GM18870 (cell line): ENCODE data around the gene PPP1R13B.

Source experiments
- ATAC-seq: cut with Tn5 transposase; IDR thresholded peaks from one replicate; pipeline ENCODE4 v1.9.1; 2021; ENCODE audit warnings: moderate library complexity; ENCODE audit not compliant: unreplicated experiment

PPP1R13B gene

DNA sequence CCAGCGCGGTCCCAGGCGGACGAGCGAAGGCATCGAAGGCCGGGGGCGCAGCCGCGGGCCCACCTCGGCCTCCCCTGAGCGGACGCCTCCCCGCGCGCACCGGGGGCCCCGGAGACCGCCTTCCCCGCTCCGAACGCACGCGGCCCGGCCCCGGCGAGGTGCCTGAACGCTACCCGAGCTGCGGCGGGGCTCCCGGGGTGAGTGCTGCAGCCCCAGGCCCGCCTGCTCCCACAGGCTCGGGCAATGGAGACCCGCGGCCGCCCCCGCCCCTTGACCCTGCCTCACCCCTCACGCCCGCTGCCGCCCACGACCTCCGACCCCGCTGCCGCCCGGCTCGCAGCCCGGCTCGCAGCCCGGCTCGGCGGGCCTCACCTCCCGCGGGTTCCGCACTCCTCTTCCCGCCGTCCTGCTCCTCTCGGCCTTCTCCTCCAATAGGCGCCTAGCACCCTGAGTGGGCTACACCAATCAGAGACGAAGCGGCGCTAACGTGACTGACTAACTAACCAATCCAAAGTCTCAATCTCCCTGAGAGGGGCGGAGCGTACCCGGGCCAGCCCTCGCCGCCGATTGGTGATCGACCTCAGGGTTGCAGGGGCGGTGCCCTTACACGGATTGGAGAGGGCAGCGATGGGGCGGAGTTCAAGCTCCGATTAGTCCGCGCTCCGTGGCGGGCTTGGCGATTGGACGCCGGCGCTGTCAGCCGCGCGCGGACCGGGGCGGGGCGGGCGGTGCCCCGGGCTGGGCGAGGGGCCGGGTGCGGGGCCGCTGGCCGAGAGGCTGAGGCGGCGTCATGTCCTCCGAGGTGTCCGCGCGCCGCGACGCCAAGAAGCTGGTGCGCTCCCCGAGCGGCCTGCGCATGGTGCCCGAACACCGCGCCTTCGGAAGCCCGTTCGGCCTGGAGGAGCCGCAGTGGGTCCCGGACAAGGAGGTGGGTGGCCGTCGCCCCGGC is 132.0 kb downstream of the PPP1R13B start, which contains the start of the genes XRCC3 and ZFYVE21:
TSS of gene XRCC3 (minus strand) at position 400 of the 949 bp plus-strand sequence. CDS start 4,364 bp downstream, outside the sequence.
TSS of gene ZFYVE21 (plus strand) at position 759 of the 949 bp plus-strand sequence. CDS start at position 791, 32 bp downstream.
- peak; percentile 98 for ATAC-seq

GRCh38 chr14:103714063-103714724 is 133.2 kb downstream of the PPP1R13B start:
- no peak for ATAC-seq

DNA sequence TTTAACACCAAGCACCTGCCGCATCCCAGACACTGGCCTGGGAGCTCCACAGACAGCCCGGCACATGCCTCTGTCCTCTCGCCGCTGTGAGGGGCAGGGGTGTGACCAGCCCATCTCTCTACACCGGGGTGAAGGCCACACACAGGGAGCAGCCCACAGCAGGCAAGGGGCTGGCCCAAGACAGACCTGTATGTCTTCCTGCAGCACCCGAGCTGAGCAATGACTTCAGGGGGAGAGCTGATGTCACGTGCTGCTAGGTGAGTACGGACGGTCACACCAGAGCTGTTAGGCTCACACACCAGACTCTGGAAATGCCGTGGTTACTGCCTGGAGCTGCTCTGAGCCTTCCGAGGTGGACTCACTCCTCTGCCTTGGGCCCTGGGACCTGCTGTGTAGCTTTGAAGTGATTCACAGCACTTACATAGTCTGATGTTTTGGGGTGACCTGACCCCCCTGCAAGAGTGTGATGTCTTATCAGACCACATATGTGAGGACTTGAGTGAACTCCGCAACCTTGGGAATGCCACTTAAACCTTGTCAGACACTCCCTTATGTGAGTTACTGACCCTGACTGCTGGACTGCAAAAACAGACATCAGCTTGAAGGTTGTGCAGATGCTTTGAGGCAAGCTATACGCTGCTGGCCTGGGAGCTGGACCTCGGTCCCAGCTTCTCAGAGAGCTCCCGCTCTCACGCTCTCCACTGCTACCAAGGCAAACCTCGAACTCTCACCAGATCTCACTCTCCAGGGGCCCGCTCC is 133.9 kb downstream of the PPP1R13B start:
- no peak for ATAC-seq

GRCh38 chr14:103712633-103713247 is 134.6 kb downstream of the PPP1R13B start:
- ATAC-seq = no peak

DNA sequence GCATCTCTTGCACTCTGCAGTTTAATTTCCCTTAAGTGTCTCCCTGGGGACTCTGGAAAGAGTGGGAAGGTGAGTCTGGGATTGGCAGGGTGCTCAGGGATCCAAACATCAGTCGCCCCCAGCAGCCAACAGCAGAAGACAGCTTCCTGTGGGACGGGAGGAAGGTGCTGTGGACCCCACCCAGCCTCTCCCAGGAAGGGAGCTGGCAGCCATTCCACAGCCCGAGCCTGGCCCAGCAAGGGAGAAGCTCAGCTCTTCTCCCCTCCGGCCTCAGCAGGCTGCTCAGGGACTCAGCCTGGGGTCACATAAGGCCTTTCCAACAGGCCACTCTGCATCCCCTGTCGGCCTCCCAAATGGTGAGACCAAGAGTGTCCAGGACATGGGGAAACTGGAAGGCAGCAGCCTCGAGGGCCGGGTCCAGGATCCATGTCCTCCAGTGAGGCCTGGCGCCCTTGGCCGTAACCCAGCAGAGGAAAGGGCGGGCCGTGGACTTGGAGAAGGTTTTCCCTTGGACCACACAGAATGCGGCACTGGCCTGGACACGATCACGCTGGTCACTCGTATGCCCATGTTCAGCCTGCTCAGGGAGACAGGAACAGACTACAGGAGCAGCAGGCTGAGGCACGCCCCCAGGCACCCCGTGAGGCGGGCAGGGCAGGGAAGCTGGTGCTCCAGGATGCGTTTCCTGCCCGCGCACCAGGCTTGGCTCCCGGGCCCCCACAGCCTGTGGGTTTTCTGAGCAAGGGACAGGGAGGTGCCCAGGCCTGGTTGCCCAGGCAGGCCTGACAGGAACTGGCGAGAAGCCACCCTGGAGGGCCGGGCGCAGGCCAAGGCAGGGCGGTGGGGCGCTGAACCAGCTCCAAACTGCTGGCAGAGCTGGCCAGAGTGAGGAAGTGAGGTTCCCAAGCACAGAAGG is 135.6 kb downstream of the PPP1R13B start:
- ATAC-seq = no peak

DNA sequence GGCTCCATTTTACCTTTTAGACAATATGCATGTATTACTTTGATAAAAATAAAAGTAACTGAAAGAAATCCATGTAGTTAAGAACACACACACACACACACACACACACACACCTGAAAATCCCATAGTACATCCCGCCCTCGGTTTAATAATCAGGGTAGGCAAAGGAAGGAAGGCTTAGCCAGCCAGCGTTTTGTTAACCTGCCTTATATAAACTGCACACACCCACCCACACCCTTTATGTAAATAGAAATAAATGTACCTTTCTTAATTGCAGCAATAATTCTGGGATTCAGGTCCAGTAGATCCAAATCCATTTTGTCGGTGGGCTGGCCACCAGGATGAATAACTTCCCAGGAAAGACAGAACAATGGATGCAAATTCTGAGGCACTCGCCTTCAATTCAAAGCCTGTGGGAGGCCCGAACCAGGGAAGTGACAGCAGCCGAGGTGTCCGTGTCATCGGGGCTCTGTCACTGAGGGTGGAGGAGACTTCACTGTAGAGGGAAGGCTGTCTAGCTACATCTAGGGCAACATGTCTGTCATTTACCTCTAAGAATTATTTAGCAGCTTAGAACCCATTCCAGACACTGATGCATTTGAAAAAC is 136.5 kb downstream of the PPP1R13B start:
- no peak for ATAC-seq

- ATAC-seq = no peak
Measured at GRCh38 chr14:103709814-103710213, 137.6 kb downstream of the PPP1R13B start.

DNA sequence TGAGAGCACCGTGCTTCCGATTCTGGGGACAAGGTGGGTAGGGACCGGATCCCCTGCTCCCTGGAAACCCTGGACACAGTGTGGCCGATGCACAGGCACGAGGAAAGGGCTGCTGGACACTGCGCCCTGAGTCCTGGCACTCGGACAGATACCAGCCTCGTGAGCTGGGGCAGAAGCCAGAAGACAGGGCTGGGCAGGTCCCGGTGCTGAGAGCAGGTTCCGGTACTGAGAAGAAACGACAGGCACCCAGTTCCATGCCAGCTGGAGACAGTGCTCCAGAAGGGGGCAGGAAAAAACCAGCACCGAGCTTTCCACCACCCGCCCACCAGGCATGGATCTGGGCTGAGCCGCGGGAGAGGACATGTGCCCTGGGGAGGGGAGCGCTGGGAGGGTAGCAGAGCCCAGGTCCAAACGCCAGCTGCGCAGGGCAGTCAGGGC is 138.6 kb downstream of the PPP1R13B start:
- no peak for ATAC-seq

DNA sequence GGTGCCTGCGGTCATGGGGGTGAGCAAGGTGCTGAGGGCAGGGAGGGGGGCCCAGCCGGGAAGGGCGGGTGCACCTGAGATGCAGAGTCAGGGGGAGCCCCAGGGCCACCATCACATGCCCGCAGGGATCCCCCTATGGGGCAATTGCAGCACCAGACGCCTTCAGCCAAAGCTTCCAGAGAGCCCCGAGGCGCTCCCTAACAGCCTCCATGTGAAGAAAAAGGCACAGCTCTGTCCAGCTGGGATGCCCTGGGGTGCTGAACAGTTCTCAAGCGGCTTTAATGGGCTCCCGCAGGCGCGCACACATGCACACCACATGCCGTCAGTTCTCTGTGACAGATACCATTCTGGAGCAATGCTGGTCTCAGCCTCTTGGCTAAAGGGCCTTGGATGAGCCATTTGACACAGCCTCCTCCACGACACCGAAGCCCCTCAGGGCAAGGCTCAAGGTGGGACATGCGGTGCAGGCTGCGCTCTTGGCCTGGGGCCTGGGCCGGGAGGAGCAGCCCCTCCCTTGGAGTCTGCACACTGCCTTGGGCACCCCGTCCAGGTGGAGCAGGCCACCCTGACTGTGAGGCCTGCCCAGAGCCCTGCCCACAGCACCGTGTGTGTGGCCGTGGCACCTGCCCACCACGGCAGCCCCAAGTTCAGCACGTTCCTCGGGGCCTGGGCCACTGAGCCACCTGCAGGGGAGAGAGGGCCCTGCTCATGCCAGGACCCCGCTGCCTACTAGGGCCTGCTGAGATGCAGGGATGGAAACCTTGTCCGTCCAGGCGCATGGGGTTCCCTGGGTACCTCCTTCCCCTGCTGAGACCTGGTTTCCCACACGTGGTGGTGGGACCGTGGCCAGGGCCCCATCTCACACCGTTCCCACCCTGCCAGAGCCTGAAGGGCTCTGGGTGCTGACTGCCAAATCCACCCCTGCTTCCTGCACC is 139.8 kb downstream of the PPP1R13B start:
- ATAC-seq = no peak

- ATAC-seq = no peak
Measured at GRCh38 chr14:103706551-103707328, 140.6 kb downstream of the PPP1R13B start.

DNA sequence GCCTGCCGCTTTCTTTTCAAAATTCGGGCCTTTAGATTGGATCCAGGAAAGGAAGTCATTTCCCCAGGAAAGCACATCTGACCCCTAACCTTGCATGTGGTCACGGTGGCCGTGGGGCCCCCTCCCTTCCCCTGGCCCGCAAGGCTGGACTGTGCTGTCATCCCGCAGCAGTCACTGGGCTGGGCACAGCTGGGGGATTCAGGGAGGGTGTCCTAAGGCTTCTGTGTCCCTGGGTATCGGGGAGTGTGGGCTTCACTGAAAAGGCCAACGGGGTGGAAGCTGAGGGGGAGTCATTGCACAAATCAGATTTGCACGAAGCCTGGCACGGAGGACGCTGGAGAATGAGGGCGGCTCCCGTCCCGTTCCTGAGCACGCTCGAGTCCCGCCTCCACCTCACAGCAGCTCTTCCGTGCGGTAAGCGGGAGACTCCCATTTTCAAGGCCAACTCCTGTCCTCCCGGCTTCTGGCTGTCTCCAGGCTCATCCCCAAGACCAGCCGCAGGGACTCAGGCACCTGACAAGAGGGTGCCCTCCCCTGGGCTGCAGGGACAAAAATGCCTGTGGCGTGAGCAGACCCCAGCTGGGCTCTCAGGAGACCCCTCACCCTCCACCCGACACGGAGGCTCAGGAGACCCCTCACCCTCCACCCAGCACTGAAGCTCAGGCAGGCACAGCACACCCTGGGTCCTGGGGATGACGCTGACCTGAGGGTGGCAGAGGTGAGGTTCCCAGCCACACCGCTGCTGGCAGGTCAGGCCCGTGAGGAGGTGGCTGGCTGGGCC is 141.7 kb downstream of the PPP1R13B start:
- no peak for ATAC-seq

- no peak for ATAC-seq
Measured at GRCh38 chr14:103705118-103705503, 142.3 kb downstream of the PPP1R13B start.

GRCh38 chr14:103704708-103705107 is 142.7 kb downstream of the PPP1R13B start:
- no peak for ATAC-seq

DNA sequence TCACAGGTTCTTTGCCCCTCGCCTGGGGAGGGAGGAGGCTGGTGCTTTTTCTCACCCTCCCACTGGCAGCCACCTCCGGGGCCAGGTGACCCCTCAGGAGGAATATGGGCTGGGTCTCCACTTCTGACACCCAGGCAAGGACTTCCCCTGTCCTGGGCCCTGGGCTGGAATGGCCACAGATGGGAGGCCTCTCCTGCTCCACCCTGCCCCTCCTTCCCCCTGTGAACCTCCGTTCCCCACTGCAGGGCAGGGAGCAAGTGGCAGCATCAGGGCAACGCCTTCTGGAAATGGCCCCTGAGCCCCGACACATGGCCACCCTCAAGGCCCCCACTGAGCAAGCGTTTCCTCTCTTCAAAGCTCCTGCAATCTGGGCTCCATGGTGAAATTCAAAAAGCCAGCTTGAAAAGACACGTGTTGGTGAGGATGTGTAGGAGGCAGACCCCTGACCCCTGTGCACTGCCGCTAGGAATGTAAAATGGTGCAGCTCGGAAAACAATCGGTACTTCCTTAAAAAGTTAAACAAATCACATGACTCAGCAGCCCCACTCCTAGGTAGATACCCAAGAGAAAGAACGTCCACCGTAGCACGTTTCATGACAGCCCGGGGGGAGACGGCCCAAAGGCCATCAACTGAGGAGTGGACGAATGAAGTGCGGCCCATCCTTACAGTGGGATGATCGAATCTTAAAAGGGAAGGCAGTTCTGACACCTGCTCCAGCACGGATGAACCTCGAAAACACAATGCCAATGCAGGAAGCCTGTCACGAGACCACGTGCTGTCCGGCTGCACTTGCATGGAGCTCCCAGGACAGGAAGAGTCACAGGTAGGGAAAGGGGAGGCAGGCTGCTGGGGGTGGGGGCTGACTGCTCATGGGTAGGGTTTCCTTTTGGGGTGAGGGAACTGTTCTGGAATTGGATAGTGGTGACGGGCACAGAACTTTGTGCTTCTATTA is 143.7 kb downstream of the PPP1R13B start:
- no peak for ATAC-seq
